Lower leg skin (tissue), 4 donors: Measurements from ENCODE around the gene WNK2. TPM values are rescaled to one million over a fixed set of nuclear protein-coding genes. Genes with fewer than 3 reads are reported as not detected.

ENCODE experiments used
- DNase-seq, 2 donors: peaks; one replicate each; pipeline ENCODE4 v3.0.0-alpha.2; 2019; ENCODE audit warnings: low spot score in 2 of 2
- H3K4me3 ChIP-seq: fragments of 200-600 bp; sonication (generic); 2 replicates; pipeline ENCODE4 v1.5.1; 2017; ENCODE audit warnings: mild to moderate bottlenecking, low read depth; ENCODE audit not compliant: poor library complexity, severe bottlenecking
- POLR2A ChIP-seq, 2 donors: fragments of 450-650 bp; IDR thresholded peaks; one replicate each; pipeline ENCODE4 v1.6.1; 2016 to 2017; ENCODE audit warnings: antibody characterized with exemption in 2 of 2, mild to moderate bottlenecking in 1 of 2, moderate library complexity in 1 of 2
- WGBS, 2 donors: methylation state at CpG; one replicate each; pipeline ENCODE4 v1.1.5; 2018; 5-methylcytosine and 5-hydroxymethylcytosine counted together
- intact Hi-C: fragments of 100-400 bp; cut with DNase I; formaldehyde crosslinking; loops from one replicate; pipeline ENCODE4 v1.15.0; 2023; ENCODE audit warnings: low total_unique reads
- total RNA-seq, 4 donors: library from RNA; depleted of rRNA; stranded (reverse); fragments of >200 nt; gene quantifications; one replicate each; pipeline ENCODE4 v1.1.0, GENCODE V29; 2016
- TF ChIP-seq, protein P1 (sequence below), 3 donors: fragments of 450-650 bp; IDR thresholded peaks; one replicate each; pipeline ENCODE4 v1.5.1; 2016; ENCODE audit warnings: antibody characterized with exemption in 3 of 3, mild to moderate bottlenecking in 3 of 3, moderate library complexity in 2 of 3

Gene WNK2
- total RNA-seq, 4 donors from 2014 or later = 35.3 to 53.6 (median 42.6) TPM

- peak in 1 of 2 donors; percentile 56 for DNase-seq
- intact Hi-C loops = no loop called here
- WGBS, 2 donors = 69 to 72% methylated on average over 18 of the region's 18 CpGs
- TF ChIP-seq POLR2A (IDR thresholded peaks at IDR 0.05) = no peak
- TF ChIP-seq, protein P1, sequence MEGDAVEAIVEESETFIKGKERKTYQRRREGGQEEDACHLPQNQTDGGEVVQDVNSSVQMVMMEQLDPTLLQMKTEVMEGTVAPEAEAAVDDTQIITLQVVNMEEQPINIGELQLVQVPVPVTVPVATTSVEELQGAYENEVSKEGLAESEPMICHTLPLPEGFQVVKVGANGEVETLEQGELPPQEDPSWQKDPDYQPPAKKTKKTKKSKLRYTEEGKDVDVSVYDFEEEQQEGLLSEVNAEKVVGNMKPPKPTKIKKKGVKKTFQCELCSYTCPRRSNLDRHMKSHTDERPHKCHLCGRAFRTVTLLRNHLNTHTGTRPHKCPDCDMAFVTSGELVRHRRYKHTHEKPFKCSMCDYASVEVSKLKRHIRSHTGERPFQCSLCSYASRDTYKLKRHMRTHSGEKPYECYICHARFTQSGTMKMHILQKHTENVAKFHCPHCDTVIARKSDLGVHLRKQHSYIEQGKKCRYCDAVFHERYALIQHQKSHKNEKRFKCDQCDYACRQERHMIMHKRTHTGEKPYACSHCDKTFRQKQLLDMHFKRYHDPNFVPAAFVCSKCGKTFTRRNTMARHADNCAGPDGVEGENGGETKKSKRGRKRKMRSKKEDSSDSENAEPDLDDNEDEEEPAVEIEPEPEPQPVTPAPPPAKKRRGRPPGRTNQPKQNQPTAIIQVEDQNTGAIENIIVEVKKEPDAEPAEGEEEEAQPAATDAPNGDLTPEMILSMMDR (IDR thresholded peaks at IDR 0.05) = no peak
- no peak overlapping the region for H3K4me3 ChIP-seq
These were observed 140.4 kb downstream of the WNK2 start for GRCh38 chr9:93324191-93324834.

- peak in 1 of 2 donors; percentile 71 for DNase-seq
- no peak overlapping the region for H3K4me3 ChIP-seq
- 83 to 89% methylated on average over 19 to 21 of the region's 22 CpGs for WGBS, 2 donors
- intact Hi-C loops = no loop called here
- TF ChIP-seq POLR2A (IDR thresholded peaks at IDR 0.05) = no peak
- TF ChIP-seq, protein P1 (IDR thresholded peaks at IDR 0.05) = no peak
These were observed 141.5 kb downstream of the WNK2 start for GRCh38 chr9:93325307-93326035.

DNA sequence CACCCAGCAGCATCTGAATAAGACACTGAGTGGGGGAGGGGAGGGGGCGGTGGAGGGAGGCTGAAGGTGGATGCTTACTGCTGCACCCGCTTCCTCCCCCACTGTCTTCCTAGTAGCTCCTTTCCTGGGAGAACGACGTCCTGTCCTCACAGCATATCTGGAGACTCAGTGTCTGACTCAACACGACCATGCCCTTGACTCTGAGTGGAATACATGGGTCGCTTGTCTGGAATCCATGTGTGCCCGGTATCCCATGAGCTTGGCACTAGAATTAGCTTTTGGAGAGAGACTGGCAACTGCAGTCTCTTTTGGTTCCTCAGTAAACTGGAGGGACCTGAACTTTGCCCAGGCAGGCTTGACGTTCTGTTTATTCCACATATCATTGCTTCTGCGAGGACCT is 142.1 kb downstream of the WNK2 start:
- TF ChIP-seq, protein P1 (IDR thresholded peaks at IDR 0.05) = no peak
- TF ChIP-seq POLR2A (IDR thresholded peaks at IDR 0.05) = no peak
- 81 to 85% methylated on average over 9 of the region's 9 CpGs for WGBS, 2 donors
- peak in 1 of 2 donors; percentile 32 for DNase-seq
- no peak overlapping the region for H3K4me3 ChIP-seq
- intact Hi-C loops = no loop called here

DNA sequence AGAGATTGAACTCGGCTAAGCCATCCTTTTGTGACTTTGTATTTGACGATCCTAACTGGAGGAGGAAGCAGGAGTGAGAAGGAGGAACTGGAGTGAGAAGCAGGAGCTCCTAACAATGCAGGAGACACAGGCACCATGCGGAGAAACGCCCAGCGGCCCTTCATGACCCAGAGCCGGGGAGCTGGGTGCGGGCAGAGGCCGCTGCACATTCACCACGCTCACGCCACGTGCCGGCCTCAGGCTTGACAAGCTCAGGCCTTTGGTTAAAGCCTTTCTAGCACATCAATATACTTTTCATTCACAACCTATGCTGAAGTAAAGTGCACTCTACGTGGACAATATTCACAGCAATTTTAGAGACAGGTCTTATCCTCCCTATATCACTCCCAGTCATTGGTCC is 142.7 kb downstream of the WNK2 start:
- peak in 1 of 2 donors; percentile 79 for DNase-seq
- intact Hi-C loops = no loop called here
- no peak overlapping the region for H3K4me3 ChIP-seq
- TF ChIP-seq, protein P1 (IDR thresholded peaks at IDR 0.05) = no peak
- no peak for TF ChIP-seq POLR2A (IDR thresholded peaks at IDR 0.05)
- 85 to 88% methylated on average over 13 of the region's 13 CpGs for WGBS, 2 donors

GRCh38 chr9:93329629-93330280 is 145.8 kb downstream of the WNK2 start:
- DNase-seq = no peak
- TF ChIP-seq, protein P1 (IDR thresholded peaks at IDR 0.05) = no peak
- no peak for TF ChIP-seq POLR2A (IDR thresholded peaks at IDR 0.05)
- intact Hi-C loops = no loop called here
- H3K4me3 ChIP-seq = no peak overlapping the region
- WGBS, 2 donors = 56 to 62% methylated on average over 7 of the region's 7 CpGs
